Adrenal gland (tissue), 5 donors: ENCODE results near the gene TPD52L2.

Source experiments
- POLR2A ChIP-seq, 2 donors: fragments of 450-650 bp; IDR thresholded peaks; one replicate each; pipeline ENCODE4 v1.6.1; 2017; ENCODE audit warnings: antibody characterized with exemption in 2 of 2, mild to moderate bottlenecking in 2 of 2, moderate library complexity in 1 of 2
- TF ChIP-seq, protein P1 (sequence below), 6 experiments: fragments of 450-650 bp in 4 of 6; fragments of 200-600 bp in 2 of 6; sonication (generic) in 1 of 6; IDR thresholded peaks; 1 replicate in 5 of 6; 2 replicates in 1 of 6; pipeline versions ENCODE4 v1.5.1 to v1.8.0; 2016 to 2021; ENCODE audit warnings: antibody characterized with exemption in 6 of 6, mild to moderate bottlenecking in 2 of 6, moderate library complexity in 1 of 6
- donor health status: DM: no; HTN: no; CAD: no.

DNA sequence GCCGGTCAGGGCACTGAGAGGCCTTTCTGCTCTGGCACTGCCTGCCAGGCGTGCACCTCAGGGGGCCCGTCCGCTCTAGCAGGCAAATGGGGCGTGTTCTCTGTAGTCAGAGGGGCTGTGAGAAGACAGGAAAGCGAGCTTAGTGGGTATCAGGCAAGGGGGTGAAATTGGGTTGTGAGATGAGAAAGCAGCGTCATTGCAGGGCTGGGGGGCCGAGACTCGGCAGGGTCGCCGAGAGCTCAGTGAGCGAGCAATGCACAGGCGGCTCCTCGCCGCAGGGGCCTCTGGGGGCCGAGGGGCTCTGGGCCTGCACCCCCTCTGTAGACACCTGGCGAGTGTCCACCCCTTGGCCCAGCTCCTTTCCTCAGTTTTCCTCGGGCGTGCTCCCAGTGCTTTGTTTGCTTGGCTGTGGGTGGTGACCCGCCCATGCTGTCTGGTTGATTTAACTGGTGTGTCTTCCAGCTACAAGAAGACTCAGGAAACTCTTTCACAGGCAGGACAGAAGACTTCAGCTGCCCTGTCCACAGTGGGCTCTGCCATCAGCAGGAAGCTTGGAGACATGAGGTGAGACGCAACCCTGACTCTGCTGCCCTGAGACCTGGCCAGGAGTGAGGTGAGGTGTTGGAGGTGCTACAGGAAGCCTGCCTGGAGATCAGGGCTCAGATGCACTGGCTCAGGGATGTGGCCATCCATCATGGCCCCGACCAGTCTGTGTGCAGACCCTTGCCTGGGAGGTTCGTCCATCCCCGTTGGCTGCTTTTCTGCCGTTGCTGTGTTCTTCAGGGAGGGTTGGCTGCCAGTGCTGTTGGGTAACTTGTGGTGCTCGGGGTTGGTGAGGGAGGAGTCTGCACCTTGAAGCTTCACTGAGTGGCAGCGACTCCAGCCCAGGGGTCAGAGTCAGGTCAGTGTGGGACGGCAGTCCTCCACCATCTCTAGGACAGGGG, 17.5 kb downstream of the TPD52L2 start:
- TF ChIP-seq POLR2A (IDR thresholded peaks at IDR 0.05) = no peak
- TF ChIP-seq, protein P1, sequence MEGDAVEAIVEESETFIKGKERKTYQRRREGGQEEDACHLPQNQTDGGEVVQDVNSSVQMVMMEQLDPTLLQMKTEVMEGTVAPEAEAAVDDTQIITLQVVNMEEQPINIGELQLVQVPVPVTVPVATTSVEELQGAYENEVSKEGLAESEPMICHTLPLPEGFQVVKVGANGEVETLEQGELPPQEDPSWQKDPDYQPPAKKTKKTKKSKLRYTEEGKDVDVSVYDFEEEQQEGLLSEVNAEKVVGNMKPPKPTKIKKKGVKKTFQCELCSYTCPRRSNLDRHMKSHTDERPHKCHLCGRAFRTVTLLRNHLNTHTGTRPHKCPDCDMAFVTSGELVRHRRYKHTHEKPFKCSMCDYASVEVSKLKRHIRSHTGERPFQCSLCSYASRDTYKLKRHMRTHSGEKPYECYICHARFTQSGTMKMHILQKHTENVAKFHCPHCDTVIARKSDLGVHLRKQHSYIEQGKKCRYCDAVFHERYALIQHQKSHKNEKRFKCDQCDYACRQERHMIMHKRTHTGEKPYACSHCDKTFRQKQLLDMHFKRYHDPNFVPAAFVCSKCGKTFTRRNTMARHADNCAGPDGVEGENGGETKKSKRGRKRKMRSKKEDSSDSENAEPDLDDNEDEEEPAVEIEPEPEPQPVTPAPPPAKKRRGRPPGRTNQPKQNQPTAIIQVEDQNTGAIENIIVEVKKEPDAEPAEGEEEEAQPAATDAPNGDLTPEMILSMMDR (IDR thresholded peaks at IDR 0.05) = no peak
